NCI-H774 (cell line): ENCODE measurements around the gene CMYA5.

ENCODE experiments used
- DNase-seq: peaks from one replicate; lab custom pipeline; 2025; lab: John Stamatoyannopoulos, UW

The CMYA5 gene

GRCh38 chr5:79834754-79835714 lies 145.4 kb downstream of the CMYA5 start:
- no peak for DNase-seq

GRCh38 chr5:79837761-79838551 lies 148.3 kb downstream of the CMYA5 start:
- DNase-seq, result no peak

GRCh38 chr5:79840084-79840990 lies 150.7 kb downstream of the CMYA5 start:
- no peak for DNase-seq

- no peak for DNase-seq
Observed at GRCh38 chr5:79841172-79841571, 151.5 kb downstream of the CMYA5 start.

GRCh38 chr5:79842006-79842881 lies 152.6 kb downstream of the CMYA5 start:
- DNase-seq, result no peak

- DNase-seq, result no peak
Observed at GRCh38 chr5:79842991-79843390, 153.4 kb downstream of the CMYA5 start.

- no peak for DNase-seq
Observed at GRCh38 chr5:79843450-79844388, 154.1 kb downstream of the CMYA5 start.

- DNase-seq, result no peak
Observed at GRCh38 chr5:79844571-79844970, 154.9 kb downstream of the CMYA5 start.

- no peak for DNase-seq
Observed at GRCh38 chr5:79845448-79846197, 156.0 kb downstream of the CMYA5 start.

GRCh38 chr5:79846198-79846521 lies 156.5 kb downstream of the CMYA5 start:
- DNase-seq, result no peak

GRCh38 chr5:79847561-79847960 lies 157.9 kb downstream of the CMYA5 start:
- no peak for DNase-seq

GRCh38 chr5:79849061-79849460 lies 159.4 kb downstream of the CMYA5 start:
- DNase-seq, result no peak
